Subcutaneous abdominal adipose tissue (tissue), 5 donors: ENCODE results near the gene CA11.
A peak's percentile ranks its signal among the peaks of the same experiment; 100 is the strongest.
"Not testable (repeated sequence)": the region's sequence is repeated elsewhere in the genome, so short reads cannot be mapped to it uniquely, and the experiment has no call there.

Experiments
- H3K27ac ChIP-seq: one replicate; pipeline ENCODE4 v1.7.0; 2013; ENCODE audit warnings: low read depth, mild to moderate bottlenecking, inconsistent platforms, low read length, moderate library complexity
- H3K27me3 ChIP-seq, 5 donors: one replicate each; pipeline ENCODE4 v1.7.0; 2013; ENCODE audit warnings: low read length in 5 of 5, inconsistent platforms in 1 of 5; ENCODE audit not compliant: control insufficient read depth in 5 of 5, insufficient read depth in 4 of 5
- H3K36me3 ChIP-seq, 5 donors: one replicate each; pipeline ENCODE4 v1.7.0; 2013; ENCODE audit warnings: low read length in 5 of 5; ENCODE audit not compliant: control insufficient read depth in 5 of 5, insufficient read depth in 5 of 5
- H3K4me1 ChIP-seq, 5 donors: one replicate each; pipeline ENCODE4 v1.7.0; 2013; ENCODE audit warnings: low read length in 5 of 5, mild to moderate bottlenecking in 3 of 5, moderate library complexity in 1 of 5; ENCODE audit not compliant: control insufficient read depth in 5 of 5, insufficient read depth in 5 of 5
- H3K4me3 ChIP-seq, 5 donors: one replicate each; pipeline ENCODE4 v1.7.0; 2013; ENCODE audit warnings: low read length in 5 of 5, low read depth in 1 of 5
- H3K9ac ChIP-seq, 5 donors: one replicate each; pipeline ENCODE4 v1.7.0; 2013; ENCODE audit warnings: low read length in 5 of 5, mild to moderate bottlenecking in 4 of 5, moderate library complexity in 3 of 5
- H3K9me3 ChIP-seq, 5 donors: one replicate each; pipeline ENCODE4 v1.7.0; 2013; ENCODE audit warnings: low read length in 5 of 5; ENCODE audit not compliant: control insufficient read depth in 5 of 5
- donor health status: healthy.
- donor health status: healthy.
- donor health status: healthy.
- donor health status: healthy.
- donor health status: healthy.

Gene CA11

DNA sequence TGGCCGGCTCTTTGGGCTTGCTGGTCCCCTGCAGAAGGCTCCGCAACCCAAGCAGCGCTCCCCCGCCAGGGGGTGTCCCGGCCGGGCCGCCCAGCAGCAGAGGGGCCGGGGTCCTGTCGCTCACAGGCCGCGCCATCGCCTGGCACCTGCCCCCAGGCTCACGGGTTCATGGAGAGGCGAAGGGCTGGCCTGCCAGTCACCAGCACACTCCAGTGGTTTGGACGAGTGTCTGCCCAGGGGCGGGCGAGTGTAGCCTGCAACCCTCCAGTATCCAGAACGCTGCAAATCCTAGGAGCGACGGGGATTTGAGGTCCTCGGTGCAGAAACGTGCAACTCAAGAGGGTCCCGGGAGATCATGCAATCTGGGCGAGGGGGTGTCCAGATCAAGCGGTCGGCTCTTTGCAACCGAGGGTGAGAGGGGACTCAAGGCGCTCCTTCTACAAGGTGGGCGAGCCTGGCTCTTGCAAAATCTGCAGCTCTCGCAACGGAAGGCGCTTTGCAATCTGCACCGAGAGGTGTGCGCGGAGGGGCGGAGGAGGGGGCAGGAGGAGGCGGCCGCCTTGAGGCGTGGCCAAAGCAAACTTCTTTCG lies 9.0 kb downstream of the CA11 start, which contains the start of gene DBP:
TSS of gene DBP (minus strand) at position 521 of the 590 bp plus-strand sequence. CDS start at position 136, 385 bp downstream.
- H3K36me3 ChIP-seq: peaks cover 0 to 8% (median 6%) of the 10 kb centered on the region in 5 donors
- no peaks in the 10 kb centered on the region for H3K27me3 ChIP-seq
- H3K4me1 ChIP-seq: peaks cover 16 to 60% (median 56%) of the 10 kb centered on the region in 5 donors
- peak within 1 kb of the TSS; percentile 83 to 94 (median 90) for H3K4me3 ChIP-seq
- no peaks in the 10 kb centered on the region for H3K9me3 ChIP-seq
- H3K27ac ChIP-seq: peak within 1 kb of the TSS; percentile 91
- peak within 1 kb of the TSS; percentile 64 to 89 (median 79) for H3K9ac ChIP-seq

DNA sequence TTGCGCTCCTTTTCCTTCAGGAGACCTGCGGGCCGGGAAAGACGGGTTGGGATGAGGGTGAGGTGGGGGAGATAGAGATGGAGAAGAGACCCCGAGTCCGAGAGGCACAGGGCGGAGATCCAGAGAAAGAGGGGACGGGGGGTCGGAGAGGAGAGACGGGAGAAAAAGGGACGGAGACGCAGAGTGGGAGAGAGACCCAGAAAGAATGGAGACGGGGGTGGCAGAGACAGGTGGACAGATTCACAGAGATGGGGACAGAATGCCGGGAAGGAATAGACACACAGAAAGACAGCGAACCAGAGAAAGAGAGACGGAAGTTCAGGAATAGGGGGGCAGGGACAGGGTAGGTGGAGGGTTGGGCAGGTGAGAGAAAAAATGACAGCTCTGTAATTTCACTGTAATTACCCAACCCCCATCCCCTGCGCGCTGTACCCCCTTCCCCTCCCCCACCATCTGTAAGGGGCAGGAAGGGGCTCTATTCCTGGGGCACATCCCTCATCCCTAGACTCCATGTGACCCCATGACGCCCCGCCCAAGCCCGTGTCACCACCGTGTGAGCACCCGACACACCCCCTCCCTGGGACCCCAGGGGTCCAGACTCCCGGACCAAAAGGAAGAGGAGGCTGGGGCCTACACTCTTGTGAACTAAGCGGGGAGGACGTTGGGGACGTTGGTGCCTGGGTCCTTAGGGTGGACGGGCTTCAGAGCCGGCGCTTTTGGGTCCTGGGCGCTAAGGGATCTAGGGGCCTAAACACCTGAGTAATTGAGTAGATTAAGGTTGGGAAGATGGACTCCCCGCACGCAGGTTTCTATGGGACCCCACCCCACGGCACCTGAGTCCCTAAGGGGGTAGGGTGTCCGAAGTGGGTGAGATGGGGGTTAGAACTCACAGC lies 9.8 kb downstream of the CA11 start:
- peak overlapping the region; percentile 91 for H3K27ac ChIP-seq
- H3K4me1 ChIP-seq: peaks cover 16 to 63% (median 59%) of the 10 kb centered on the region in 5 donors
- peaks cover 0 to 12% (median 9%) of the 10 kb centered on the region in 5 donors for H3K36me3 ChIP-seq
- peak overlapping the region; percentile 83 to 94 (median 90) for H3K4me3 ChIP-seq
- H3K9me3 ChIP-seq: no peaks in the 10 kb centered on the region
- peak overlapping the region in 4 of 5 donors; percentile 68 to 89 (median 74) for H3K9ac ChIP-seq
- no peaks in the 10 kb centered on the region for H3K27me3 ChIP-seq

DNA sequence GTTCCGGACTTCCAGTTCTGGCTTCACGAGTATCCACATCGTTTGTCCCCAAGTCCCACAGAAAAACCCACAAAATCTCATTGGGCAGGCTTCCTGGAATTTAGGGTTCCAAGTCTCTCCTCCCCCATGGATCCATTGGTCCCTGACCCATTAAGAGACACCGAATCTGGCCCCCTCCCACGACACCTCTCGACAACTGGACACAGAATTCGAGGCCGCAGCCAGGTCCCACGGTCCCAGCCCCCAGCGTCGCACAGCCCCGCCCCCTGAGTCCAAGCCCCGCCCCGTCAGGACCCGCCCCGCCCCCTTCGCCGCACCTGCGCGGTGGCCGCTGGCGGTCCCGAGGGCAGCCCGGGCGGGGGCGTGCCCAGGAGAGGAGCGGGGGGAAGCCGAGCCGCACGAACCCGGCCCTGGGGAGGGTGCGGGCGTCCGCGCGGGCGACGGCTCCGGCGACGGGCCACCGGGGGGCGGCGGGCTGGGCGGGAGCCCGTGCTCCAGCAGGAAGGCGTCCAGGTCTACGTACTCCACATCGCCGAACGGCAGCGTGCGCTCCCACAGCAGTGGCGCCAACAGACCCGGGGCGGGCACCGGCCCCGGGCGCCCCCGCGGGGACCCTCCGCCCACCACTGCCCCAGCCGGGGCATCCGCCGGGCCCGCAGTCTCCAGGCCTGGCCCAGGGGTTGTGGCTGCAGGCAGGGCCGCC lies 10.6 kb downstream of the CA11 start:
- no peaks in the 10 kb centered on the region for H3K27me3 ChIP-seq
- peaks cover 0 to 17% (median 13%) of the 10 kb centered on the region in 5 donors for H3K36me3 ChIP-seq
- H3K27ac ChIP-seq: peak overlapping the region; percentile 91
- no peaks in the 10 kb centered on the region for H3K9me3 ChIP-seq
- peaks cover 16 to 71% (median 67%) of the 10 kb centered on the region in 5 donors for H3K4me1 ChIP-seq
- peak overlapping the region; percentile 68 to 89 (median 79) for H3K9ac ChIP-seq
- peak overlapping the region; percentile 83 to 94 (median 90) for H3K4me3 ChIP-seq

DNA sequence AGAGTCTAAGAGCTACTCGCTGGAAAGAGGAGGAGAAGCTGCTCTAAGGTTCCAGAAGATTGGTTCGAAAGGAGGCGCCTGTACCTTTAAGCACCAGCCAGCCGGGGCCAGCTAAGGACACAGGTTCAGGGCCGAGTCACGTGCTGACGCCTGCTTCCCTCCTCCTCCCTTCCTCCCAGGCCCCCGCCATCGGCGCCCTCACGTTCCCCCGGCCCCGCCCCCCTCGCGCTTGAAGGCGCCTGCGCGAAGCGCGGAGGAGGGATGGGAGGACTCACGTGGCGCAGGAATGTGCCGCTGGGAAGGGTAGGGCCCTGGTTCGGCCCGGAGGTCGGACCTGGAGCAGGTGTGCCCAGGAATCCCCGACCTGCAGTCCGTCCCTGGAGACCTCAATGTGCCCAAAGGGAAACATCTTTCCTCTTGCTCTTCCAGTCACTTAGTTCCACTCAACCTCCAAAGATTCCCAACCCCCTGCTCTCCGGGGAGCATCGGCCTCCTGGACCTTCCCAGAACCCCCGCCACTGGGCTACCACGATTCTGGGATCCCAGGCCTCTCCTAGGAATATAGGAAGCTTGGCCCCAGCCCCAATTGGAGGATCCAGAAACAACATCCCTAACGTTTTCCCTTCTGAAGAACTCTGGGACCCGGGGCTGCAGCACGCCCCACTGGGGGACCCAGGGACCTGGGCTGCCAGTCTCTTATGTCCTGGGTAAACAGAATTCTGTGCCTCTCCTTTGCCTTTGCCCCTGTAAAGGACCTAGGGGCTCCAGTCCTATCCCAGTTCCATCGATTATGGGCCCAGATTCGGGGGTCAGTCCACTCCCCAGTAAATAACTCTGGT lies 11.3 kb downstream of the CA11 start:
- Histone ChIP-seq H3K36me3 (peaks cover 0 to 23% (median 13%) of the 10 kb centered on the region in 5 donors), H3K9me3 (no peaks in the 10 kb centered on the region), H3K27ac (peak overlapping the region; percentile 91), H3K27me3 (no peaks in the 10 kb centered on the region), H3K9ac (peak overlapping the region; percentile 54 to 81 (median 70)), H3K4me1 (peaks cover 16 to 78% (median 73%) of the 10 kb centered on the region in 5 donors), H3K4me3 (peak overlapping the region; percentile 60 to 70 (median 65))

DNA sequence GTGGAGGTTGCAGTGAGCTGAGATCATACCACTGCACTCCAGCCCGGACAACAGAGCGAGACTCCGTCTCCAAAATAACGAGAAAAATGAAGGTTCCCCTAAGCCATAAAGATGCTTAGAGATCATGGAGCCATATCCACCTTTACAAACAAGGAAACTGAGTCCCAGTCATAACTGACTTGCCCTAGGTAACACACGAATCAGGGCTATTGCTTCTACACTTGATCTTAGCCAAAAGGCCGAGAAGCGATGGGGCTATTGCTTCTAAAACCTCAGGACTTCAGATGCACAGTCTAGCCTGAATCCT lies 12.0 kb downstream of the CA11 start:
- H3K27me3 ChIP-seq: no peaks in the 10 kb centered on the region
- H3K4me1 ChIP-seq: peaks cover 14 to 75% (median 71%) of the 10 kb centered on the region in 5 donors
- no peaks in the 10 kb centered on the region for H3K9me3 ChIP-seq
- peak overlapping the region; percentile 91 for H3K27ac ChIP-seq
- peak overlapping the region in 3 of 5 donors; percentile 21 to 59 (median 53) for H3K9ac ChIP-seq
- peak overlapping the region; percentile 7 to 70 (median 65) for H3K4me3 ChIP-seq
- H3K36me3 ChIP-seq: peaks cover 0 to 28% (median 13%) of the 10 kb centered on the region in 5 donors

DNA sequence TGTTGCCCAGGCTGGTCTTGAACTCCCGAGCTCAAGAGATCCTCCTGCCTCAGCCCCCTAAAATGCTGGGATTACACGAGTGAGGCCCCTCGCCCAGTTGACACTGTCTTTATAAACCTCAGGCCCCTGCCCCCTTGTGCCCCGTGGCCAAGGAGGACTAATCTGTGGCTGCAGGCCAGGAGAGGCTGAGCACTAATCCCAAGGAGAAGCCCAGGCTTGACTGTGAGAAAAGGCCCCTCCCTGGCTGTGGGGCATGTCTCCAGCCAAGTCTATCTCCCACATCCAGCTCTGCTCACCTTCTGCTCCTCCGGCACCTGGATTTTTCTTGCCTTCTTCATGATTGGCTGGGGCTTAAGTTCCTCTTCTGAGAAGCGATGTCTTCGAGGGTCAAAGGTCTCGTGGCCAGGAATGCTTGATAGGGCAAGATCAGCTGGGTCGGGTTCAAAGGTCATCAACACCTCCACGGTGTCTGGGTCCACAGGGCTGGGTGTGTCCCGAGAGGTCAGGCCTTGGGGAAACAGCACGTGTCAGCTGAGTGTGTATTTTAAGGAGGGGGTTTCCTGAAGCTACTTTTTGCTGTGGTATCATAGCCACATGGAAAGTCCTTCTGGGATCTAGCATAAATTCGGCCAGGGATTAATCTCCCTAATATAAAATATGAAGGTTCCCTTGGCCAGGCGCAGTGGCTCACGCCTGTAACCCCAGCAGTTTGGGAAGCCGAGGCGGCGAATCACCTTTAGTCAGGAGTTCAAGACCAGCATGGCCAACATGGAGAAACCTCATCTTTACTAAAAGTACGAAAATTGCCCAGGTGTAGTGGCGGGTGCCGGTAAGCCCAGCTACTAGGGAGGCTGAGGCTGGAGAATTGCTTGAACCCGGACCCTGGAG lies 12.6 kb downstream of the CA11 start:
- H3K9me3 ChIP-seq: no peaks in the 10 kb centered on the region
- no peaks in the 10 kb centered on the region for H3K27me3 ChIP-seq
- H3K9ac ChIP-seq: peak overlapping the region in 4 of 5 donors; percentile 28 to 59 (median 50)
- peak overlapping the region in 4 of 5 donors; percentile 12 to 70 (median 66) for H3K4me3 ChIP-seq
- H3K27ac ChIP-seq: peak overlapping the region; percentile 91
- H3K4me1 ChIP-seq: peaks cover 9 to 71% (median 68%) of the 10 kb centered on the region in 5 donors
- H3K36me3 ChIP-seq: peaks cover 0 to 28% (median 13%) of the 10 kb centered on the region in 5 donors

DNA sequence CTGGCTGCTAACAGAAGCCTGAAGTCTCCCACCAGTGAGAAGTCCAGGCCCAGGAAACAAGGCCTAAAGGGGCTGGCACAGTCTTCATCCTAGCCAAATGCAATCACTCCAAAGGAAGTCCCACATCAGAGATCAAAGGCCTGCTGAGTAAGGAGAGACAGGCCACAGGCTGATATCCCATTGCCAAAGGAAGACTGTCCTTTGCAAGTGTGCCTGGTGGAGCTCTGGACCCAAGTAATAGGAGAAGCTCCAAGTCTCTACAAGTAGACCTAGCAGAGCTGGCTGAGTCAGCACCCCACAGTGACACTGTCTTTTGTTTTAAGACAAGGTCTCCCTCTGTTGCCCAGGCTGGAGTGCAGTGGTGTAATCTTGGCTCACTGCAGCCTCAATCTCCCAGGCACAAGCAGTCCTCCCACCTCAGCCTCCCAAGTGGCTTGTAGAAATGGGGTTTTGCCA lies 13.3 kb downstream of the CA11 start:
- H3K9me3 ChIP-seq: no peaks in the 10 kb centered on the region
- H3K4me3 ChIP-seq: peak overlapping the region in 1 of 5 donors; percentile 12
- H3K27ac ChIP-seq: peak overlapping the region; percentile 91
- H3K36me3 ChIP-seq: peaks cover 0 to 28% (median 13%) of the 10 kb centered on the region in 5 donors
- H3K4me1 ChIP-seq: peaks cover 7 to 73% (median 65%) of the 10 kb centered on the region in 5 donors
- H3K27me3 ChIP-seq: no peaks in the 10 kb centered on the region
- H3K9ac ChIP-seq: peak overlapping the region in 1 of 5 donors; percentile 37

DNA sequence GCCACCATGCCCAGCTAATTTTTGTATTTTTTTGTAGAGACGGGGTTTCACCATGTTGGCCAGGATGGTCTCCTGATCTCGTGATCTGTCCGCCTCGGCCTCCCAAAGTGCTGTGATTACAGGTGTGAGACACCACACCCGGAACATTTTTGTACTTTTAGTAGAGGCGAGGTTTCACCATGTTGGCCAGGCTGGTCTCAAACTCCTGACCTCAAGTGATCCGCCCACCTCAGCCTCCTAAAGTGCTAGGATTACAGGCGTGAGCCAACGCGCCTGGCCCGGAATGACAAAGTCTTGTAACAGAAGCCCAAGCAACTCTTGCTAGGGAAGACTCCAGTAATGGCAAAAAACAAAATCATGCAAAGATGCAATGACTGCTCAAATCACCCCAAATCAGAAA lies 13.7 kb downstream of the CA11 start:
- peak overlapping the region in 1 of 5 donors; percentile 37 for H3K9ac ChIP-seq
- not testable (repeated sequence) for H3K27me3 ChIP-seq, H3K4me3 ChIP-seq, H3K9me3 ChIP-seq
- peak overlapping the region; percentile 91 for H3K27ac ChIP-seq
- H3K36me3 ChIP-seq: peaks cover 0 to 29% (median 13%) of the 10 kb centered on the region in 5 donors
- H3K4me1 ChIP-seq: peaks cover 7 to 76% (median 64%) of the 10 kb centered on the region in 5 donors
